Measurements from ENCODE around the gene CCDC169.

DNA sequence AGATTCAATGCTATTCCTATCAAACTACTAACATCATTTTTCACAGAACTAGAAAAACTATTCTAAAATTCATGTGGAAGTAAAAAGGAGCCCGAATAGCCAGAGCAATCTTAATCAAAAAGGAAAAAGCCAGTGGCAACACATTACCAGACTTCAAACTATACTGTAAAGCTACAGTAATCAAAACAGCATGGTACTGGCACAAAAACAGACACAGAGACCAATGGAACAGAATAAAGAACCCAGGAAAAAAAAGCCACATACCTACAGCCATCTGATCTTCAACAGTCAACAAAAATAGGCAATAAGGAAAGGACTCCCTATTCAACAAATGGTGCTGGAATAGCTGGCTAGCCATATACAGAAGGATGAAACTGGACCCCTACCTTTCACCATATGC is 72.9 kb downstream of the CCDC169 start:
- TF ChIP-seq, protein P1, sequence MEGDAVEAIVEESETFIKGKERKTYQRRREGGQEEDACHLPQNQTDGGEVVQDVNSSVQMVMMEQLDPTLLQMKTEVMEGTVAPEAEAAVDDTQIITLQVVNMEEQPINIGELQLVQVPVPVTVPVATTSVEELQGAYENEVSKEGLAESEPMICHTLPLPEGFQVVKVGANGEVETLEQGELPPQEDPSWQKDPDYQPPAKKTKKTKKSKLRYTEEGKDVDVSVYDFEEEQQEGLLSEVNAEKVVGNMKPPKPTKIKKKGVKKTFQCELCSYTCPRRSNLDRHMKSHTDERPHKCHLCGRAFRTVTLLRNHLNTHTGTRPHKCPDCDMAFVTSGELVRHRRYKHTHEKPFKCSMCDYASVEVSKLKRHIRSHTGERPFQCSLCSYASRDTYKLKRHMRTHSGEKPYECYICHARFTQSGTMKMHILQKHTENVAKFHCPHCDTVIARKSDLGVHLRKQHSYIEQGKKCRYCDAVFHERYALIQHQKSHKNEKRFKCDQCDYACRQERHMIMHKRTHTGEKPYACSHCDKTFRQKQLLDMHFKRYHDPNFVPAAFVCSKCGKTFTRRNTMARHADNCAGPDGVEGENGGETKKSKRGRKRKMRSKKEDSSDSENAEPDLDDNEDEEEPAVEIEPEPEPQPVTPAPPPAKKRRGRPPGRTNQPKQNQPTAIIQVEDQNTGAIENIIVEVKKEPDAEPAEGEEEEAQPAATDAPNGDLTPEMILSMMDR (IDR thresholded peaks at IDR 0.05; ENCODE audit: low read depth, low read length, missing input control), result no peak
- TF ChIP-seq, protein P2, sequence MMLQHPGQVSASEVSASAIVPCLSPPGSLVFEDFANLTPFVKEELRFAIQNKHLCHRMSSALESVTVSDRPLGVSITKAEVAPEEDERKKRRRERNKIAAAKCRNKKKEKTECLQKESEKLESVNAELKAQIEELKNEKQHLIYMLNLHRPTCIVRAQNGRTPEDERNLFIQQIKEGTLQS (IDR thresholded peaks at IDR 0.05), result no peak
- TF ChIP-seq, protein P3, sequence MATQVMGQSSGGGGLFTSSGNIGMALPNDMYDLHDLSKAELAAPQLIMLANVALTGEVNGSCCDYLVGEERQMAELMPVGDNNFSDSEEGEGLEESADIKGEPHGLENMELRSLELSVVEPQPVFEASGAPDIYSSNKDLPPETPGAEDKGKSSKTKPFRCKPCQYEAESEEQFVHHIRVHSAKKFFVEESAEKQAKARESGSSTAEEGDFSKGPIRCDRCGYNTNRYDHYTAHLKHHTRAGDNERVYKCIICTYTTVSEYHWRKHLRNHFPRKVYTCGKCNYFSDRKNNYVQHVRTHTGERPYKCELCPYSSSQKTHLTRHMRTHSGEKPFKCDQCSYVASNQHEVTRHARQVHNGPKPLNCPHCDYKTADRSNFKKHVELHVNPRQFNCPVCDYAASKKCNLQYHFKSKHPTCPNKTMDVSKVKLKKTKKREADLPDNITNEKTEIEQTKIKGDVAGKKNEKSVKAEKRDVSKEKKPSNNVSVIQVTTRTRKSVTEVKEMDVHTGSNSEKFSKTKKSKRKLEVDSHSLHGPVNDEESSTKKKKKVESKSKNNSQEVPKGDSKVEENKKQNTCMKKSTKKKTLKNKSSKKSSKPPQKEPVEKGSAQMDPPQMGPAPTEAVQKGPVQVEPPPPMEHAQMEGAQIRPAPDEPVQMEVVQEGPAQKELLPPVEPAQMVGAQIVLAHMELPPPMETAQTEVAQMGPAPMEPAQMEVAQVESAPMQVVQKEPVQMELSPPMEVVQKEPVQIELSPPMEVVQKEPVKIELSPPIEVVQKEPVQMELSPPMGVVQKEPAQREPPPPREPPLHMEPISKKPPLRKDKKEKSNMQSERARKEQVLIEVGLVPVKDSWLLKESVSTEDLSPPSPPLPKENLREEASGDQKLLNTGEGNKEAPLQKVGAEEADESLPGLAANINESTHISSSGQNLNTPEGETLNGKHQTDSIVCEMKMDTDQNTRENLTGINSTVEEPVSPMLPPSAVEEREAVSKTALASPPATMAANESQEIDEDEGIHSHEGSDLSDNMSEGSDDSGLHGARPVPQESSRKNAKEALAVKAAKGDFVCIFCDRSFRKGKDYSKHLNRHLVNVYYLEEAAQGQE (IDR thresholded peaks at IDR 0.05), result no peak
- no peak for TF ChIP-seq FOXA1 (IDR thresholded peaks at IDR 0.05)
- TF ChIP-seq EGR1 (IDR thresholded peaks at IDR 0.05; ENCODE audit: low read depth in 2 of 2), result no peak
- TF ChIP-seq GABPA (IDR thresholded peaks at IDR 0.05 in 1 of 2, conservative IDR thresholded peaks at IDR 0.05 in 1 of 2), result no peak
- no peak for TF ChIP-seq YY1 (IDR thresholded peaks at IDR 0.05)
- TF ChIP-seq, protein P4, sequence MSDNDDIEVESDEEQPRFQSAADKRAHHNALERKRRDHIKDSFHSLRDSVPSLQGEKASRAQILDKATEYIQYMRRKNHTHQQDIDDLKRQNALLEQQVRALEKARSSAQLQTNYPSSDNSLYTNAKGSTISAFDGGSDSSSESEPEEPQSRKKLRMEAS (IDR thresholded peaks at IDR 0.05), result no peak
- TF ChIP-seq JUND (IDR thresholded peaks at IDR 0.05), result no peak
- no peak for TF ChIP-seq TAF1 (conservative IDR thresholded peaks at IDR 0.05)

All from liver (tissue), 3 donors.